GM18861 (cell line): ENCODE data around the gene ITGB2.
"Not testable (repeated sequence)": the region's sequence is repeated elsewhere in the genome, so short reads cannot be mapped to it uniquely, and the experiment has no call there.

Source experiments
- ATAC-seq: cut with Tn5 transposase; IDR thresholded peaks from one replicate; pipeline ENCODE4 v1.9.1; 2021; ENCODE audit not compliant: unreplicated experiment

The ITGB2 gene

DNA sequence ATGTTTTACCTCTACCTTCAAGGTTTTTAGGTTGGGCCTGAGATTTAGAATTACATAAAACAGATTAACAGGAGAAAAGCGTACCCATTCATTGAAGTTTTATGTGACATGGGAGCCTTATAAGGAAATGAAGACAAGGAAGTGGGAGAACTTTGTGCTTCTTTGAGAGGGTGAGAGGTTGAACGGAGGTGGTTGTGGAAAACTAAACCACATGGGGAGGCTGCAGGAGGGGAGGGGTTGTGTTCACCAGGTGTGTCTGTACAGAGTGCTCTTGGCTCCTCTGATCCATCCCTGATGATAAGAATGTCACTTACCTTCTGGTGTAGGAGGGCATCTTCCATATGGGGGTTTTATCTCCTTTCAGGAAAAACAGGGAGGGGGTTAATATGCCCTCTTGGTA lies 21.9 kb upstream of the ITGB2 start:
- no peak for ATAC-seq

DNA sequence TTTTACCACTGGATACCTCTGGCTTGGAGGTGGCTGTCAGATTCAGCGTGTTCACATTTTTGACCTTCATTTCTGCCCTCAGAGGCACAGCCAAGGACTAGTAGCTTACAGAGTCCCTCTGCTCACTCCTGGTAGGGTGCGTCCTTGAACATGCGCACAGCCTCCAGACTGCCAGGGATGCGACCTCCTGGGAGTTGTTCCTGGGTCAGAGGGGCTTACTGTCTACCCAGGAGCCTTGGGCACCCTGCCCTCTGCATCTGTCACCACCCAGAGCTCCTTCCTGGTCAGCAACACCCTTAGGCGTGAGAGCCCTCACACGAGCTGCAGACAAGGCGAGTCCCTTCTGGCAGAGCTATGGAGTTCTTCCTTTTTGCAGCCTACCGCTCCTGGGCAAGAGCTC lies 20.9 kb upstream of the ITGB2 start:
- no peak for ATAC-seq

DNA sequence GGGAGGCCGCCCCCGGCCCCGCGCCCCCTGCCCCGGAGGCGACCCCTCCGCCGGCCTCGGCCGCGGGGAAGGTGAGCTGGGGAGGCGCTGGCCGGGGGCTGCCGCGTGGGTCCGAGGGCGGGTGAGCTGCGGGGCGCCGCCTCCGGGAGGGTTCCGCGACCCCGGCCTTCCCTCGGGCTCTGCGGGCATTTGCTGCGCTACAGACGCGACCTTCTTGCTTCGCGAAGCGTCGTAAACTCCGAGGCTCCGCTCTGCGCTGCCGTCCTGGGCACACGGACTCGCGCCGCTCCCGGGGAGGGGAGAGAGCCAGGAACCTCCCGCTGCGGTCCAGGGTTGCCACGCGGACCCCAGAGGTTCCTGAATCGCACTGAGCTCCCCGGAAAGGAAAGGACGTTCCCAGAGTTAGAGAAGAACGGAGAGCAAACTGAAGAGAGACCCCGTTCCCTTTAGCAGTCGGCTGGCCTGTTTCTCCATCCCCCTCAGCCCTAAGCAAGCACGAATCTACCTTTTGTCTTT lies 19.5 kb upstream of the ITGB2 start:
- peak; percentile 27 for ATAC-seq

DNA sequence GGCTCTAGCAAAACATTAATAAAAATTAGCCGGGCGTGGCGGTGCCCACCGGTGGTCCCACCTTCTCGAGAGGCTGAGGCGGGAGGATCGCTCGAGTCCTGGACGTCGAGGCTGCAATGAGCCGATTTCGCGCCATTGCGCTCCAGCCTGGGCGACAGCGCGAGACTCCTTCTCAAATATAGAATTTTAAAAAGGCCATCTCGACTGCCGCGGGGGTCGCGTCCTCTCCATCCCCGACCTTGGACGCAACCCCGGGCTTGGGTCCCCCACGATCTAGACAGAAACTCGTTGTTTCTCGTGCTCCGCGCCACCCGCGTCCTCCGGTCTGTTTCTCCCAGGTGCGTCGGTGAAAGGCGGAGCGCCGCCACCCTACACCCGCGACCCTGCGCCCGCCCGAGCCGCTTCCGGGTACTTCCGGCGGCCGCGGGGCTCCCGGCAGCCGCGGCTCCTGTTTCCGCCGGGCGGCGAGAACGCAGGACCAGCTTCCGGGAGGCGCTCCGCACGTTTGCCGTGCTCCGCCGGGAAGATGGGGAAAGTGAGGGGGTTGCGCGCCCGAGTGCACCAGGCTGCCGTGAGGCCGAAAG lies 18.9 kb upstream of the ITGB2 start, which contains the start of gene SLX9:
TSS of gene SLX9 (plus strand) at position 498 of the 584 bp plus-strand sequence. CDS start at position 527, 29 bp downstream.
- peak; percentile 68 for ATAC-seq

DNA sequence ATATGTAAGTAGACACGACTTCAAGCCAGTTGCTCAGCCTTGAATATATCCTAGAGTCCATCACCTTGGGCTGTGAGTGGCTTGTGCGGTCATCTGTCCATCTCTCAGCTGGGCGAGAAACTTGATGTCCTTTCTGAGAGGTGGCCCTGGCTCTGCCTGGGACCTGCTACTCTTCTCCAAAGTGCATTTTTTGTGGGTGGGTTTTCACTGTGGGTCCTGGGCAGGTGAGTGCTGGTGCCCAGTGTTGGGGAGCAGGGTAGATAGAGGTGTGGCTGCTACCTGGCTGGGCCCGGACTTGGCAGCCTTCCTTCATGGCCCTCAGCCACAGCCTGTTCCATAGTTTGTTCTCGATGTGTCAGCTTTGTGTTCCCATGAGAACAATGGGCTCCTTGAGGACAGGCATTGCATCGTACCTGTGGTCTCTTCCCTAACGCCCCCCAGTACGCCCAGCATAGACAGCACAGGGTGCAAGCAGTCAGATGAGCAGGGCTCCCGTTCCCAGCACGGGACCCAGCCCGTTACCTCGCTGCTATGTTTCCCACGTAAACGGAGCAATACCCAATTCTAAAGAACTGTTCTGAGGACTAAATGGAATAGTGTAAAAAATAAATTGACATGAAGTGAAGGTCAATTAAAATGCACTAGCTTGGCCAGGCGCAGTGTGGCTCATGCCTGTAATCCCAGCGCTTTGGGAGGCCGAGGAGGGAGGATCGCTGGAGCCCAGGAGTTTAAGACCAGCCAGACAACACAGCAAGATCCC lies 18.3 kb upstream of the ITGB2 start:
- ATAC-seq = no peak

DNA sequence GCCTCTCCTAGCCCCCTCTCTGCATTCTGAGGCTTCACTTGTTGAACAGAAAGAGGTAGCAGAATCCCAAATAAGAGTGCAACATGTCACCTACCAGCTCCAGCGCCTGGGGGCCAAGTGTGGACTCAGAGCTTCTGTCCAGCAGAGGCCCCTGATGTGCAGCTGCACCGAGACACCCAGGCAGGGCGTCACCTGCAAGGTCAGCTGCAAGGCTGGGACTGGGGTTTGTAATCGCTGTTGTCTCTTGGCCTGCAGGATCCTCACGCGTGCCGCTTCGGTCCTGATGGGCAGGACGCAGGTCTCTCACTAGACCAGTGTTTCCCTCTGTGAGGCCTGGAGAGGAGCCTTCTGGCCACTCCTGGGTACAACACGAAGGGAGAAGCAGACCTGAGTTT lies 14.8 kb upstream of the ITGB2 start:
- ATAC-seq = no peak

DNA sequence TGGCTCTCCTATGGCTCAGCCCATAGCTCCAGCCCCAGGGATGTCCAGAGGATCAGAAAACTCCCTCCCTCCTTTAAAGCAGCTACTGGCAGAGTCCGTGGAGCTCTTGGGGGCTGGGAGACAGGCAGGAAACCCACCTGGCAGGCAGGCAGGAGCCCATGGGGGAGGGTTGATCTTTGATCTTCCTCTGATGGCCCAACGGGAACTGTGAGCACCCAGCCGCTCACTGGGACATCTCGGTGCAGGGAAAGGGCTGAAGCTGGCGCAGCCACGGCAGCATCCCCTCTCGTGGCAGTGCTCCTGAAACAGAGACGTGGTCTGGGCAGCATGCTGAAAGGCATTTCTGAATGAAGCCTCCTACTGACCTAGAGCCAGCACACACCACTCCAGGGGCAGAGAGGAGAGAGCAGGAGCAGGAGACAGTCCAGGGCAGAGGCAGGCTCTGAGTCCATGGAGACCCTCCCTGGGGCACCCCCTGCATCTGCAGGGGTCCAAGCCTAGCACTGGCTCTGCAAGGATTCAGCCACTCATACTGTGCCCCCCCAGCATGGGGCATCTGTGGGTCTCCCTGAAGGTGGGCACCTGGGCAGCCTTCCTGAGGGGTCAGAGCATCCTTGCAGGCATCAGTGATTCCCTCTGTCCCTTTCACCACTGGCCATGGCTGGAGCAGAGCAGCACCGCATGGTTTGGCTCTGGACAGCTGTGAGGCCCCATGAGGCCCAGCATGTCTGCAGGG lies 14.3 kb upstream of the ITGB2 start:
- no peak for ATAC-seq

DNA sequence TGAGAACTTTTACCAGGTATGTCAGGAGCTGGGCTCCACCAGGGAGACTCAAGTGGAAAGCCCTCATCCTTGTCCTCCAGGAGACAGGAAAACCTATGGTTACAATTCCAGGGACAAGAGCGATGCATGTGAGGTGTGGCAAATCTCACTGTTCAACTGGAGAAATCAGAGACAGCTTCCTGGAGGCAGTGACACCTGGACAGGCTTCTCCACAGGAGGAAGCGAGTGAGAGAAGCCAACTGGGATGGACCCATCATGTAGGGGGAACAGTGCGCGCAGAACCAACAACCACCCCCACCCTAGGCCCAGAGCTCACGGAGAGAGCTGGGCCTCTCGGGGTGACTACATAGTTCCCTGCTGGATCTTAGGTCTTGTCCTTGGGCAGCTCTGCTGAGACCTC lies 13.6 kb upstream of the ITGB2 start:
- ATAC-seq = no peak

DNA sequence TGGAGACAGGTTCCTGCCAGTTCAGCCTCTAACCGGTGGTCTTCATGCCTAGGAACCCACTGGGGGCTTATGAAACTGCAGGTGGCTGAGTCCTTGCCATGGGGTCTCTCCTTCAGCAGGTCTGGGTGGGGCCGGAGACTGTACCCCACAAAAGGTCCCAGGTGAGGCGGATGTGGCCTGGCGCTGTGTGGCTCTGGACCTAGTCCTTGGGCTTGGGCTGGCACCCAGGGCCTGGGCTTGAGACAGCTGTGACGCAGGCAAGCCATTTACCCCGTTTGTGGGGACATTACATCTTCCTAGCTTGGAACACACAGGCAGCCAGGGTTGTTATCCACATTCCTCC lies 13.2 kb upstream of the ITGB2 start:
- ATAC-seq = no peak

DNA sequence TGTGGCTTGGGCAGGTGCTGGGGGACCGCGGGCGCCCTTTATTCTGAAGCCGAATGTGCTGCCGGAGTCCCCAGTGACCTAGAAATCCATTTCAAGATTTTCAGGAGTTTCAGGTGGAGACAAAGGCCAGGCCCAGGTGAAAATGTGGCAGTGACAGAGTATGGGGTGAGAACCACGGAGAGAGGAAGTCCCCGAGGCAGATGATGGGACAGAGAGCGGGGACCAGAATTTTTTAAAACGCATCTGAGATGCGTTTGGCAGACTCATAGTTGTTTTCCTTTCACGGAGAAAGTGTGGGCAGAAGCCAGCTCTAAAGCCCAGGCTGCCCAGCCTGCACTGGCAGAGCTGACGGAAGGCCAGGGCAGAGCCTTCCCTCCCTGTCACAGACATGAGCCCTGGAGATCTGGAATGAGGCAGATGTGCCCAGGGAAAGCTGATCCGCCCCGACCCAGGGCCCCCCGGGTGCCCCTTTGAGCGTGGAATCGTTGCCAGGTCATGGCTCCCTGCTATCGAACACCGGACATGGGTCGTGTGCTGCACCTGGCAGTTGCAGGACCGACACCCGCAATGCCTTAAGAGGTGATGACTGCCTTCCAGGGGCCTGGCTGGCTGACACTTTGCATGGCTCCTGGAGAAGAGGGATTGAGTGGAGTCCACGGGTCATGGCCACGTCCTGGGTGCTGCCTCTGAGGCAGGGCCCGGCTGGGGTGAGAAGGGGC lies 12.7 kb upstream of the ITGB2 start:
- no peak for ATAC-seq

DNA sequence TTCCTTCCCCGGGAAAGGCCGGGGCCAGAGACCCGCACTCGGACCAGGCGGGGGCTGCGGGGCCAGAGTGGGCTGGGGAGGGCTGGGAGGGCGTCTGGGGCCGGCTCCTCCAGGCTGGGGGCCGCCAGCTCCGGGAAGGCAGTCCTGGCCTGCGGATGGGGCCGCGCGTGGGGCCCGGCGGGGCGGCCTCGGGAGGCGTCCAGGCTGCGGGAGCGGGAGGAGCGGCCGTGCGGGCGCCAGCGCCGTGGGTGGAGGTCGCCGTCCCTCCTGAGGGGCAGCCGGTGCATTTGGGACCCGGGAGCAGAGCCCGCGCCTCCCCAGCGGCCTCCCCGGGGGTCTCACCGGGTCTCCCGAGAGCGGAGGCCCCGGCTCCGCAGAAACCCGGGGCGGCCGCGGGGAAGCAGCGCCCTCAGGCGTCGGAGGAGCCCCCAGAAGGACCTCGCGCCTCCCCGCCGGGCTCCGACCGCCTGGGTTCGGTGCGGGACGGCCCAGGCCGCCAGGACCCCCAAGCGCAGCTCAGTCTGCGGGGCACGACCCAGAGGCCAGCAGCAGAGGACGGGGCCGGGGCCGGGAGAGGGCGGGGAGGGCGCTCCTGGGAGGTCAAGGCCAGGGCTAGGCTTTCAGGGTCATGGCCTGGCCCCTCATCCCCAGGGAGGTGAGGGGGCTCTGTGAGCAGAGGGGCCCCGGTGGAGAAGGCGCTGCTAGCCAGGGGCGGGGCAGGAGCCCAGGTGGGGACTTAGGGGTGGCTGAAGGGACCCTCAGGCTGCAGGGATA lies 11.9 kb upstream of the ITGB2 start:
- ATAC-seq = no peak

DNA sequence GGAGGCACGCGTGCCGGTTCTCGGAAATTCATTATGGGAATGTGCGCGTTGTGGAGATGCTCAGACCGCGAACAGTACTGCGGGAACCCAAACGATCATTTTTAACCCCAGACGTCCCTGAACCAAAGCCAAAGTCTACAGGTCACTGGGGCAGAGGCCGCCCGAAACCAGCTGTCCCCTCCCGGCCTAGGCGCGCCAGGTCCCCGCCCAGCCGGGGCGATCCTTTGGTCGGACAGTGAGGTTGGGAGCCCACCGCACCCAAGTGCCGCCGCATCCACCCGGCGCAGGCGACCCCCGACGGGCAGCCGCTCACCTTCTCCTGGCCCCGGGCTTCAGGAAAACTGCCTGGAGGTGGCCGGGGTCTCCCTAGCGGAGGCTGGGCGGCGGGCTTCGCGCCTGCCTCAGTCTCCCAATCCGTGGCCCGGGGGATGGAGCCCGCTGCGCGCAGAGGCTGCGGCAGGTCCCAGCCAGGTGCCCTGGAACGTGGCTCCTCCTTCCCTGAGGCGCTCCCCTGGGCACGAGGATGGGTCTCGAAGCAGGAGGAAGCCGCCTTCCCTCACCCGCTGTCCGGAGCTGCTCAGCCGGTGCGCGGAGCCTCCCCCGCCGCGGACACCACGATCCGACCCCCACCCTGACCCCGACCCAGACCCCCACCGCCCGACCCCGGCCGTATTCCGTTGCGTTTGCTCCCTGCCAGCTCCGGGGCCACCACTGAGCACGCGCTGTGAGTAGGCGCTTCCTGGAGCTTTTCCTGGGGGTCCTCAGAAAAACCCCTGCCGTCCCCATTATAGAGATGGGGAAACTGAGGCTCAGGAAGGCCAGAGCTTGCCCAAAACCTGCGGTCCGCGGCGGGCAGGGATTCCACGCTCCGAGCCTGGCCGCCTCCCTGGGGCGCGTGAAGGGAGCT lies 11.1 kb upstream of the ITGB2 start:
- no peak for ATAC-seq

DNA sequence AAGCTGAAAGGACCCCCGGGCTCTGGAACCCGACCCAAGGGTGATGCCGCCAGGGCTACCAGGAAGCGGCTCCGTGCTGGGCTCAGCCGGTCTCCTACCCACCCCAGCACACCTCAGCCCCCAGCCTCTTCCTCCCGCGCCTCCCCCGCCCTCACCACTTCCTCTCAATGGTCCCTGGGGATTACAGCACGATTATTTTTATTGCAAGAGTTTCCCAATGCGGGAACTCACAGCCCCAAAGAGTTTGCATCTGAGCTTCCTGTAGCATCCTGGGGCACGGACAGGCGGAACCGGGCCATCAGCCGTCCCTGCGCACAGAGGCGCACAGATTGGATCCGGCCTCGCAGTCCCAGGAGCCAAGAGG lies 10.4 kb upstream of the ITGB2 start:
- ATAC-seq = no peak

DNA sequence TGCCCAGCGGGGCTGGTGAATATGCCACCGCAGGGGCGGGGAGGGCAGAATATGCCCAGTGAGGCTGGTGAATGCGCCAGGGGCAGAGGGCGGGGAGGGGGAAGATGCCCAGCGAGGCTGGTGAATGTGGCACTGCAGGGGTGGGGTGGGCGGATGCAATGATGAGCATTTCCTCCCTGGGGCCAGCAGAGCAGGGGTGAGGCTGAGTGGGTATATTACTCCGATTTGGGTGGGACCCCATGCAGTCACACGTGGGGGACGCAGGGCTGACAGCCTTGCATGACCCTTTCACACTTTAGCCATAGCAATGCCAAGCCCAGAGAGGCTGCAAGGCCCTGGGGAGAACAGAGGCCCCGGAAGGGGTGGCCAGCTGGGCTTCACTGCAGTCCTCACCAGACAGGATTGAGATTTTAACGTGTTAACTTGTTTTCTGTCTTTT lies 9.9 kb upstream of the ITGB2 start:
- ATAC-seq = no peak

DNA sequence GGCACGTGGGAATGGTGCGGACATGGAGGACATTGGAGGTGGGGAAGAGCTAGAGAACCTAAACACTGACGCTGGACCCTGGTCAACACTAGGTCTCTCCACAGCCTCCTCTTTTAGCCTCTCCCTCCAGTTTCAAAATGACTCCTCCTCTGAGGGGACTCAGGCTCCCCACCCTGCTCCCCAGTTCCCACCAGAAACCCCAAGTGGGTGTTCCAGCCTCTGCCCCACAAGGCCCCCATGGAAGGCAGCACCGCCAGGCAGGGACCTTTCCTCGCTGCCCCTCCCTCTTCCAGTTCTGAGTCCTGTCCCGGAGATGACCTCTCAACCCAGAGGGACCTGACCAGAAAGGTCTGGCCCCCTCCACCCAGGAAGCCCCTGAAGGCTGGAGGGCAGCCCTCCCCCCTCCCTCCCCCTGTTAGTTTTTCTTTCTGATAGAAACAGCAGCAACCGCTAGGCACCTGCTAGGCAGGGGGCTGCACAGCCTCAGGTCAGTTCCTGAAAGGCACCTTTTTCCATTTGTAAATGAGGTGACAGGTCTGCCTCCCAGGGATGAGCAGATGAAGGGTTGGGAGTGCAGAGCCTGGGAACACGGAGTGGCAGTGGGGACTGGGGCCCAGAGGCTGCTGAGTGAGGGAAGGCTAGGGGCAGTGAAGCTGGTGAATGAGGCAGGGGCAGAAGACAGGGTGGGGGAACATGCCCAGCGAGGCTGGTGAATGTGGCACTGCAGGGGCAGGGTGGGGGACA lies 9.3 kb upstream of the ITGB2 start:
- ATAC-seq = no peak

DNA sequence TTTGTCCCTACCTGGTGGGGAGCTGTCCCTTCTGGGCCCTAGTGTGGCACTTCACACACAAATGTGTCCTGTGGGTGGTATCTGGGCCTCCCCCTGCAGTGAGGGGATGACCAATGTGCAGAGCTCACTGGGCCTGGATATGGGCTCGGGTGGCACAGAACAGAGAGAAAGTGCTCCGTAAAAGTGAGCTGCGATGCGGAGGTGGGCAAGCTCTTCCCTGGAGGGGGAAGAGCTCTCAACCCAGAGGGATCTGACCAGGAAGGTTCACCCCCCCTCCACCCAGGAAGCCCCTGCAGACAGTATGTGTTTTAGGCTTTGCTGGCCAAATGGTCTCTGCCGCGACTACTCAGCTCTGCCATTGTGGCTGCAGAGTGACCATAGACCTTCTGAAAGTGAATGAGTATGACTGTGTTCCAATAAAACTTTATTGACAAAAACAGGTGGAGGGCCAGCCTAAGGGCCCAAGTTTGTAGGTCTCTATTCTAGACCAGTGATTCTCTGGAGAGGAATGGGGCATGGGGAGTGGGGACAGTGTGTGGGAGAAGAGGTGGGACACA lies 8.6 kb upstream of the ITGB2 start:
- no peak for ATAC-seq

DNA sequence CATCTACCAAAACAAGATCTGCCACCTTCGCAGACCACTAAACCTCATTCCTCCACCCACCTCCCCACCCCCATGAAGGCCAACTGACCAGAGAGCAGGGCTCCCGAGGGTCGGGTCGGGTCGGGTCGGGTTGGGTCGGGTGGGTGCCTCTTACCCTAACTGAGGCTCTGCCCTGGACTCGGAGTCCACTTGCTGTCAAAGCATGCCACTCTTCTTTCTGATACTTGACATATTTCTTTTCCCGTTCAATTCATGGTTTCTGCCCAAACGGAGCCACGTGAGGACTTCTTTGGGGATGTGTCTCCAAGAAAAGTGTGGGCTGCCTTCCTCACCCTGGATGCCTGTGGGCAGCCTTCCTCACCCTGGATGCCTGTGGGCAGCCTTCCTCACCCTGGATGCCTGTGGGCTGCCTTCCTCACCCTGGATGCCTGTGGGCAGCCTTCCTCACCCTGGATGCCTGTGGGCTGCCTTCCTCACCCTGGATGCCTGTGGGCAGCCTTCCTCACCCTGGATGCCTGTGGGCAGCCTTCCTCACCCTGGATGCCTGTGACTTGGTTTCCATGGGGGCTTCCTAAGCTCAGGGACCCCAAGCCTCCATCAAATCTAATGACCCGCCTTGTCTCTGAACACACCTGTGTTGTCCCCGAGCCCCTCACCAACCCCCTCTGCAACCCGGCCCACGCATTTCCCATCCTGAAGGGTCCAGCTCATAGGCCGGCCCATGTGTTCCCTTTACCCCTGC lies 8.0 kb upstream of the ITGB2 start:
- ATAC-seq = not testable (repeated sequence)
